ENCODE results near the gene IDH3B.

- TF ChIP-seq CTCF (IDR thresholded peaks at IDR 0.05 in 8 of 11, conservative IDR thresholded peaks at IDR 0.05 in 3 of 11) (no peak), POLR2A (IDR thresholded peaks at IDR 0.05) (no peak)
These were observed 27.1 kb upstream of the IDH3B start for GRCh38 chr20:2691127-2691526.
